RPMI7951 (cell line): Measurements from ENCODE around the gene BAHCC1. TPM values are rescaled to one million over a fixed set of nuclear protein-coding genes. Genes with fewer than 3 reads are reported as not detected.

Experiments
- DNase-seq: peaks from one replicate; pipeline ENCODE4 v3.0.0-alpha.2; 2012; ENCODE audit warnings: low read depth
- total RNA-seq: library from RNA; depleted of rRNA; stranded (reverse); fragments of >200 nt; shearing (Covaris generic); gene quantifications from 2 replicates; pipeline ENCODE4 v1.2.3, GENCODE V29; 2014

BAHCC1 gene
- total RNA-seq, 1 experiment from 2014 or later = 0.36 TPM

GRCh38 chr17:81480140-81481072 is 85.1 kb downstream of the BAHCC1 start:
- DNase-seq = peak; percentile 68

- DNase-seq = peak; percentile 36
These were observed 86.0 kb downstream of the BAHCC1 start for GRCh38 chr17:81481073-81481799.

GRCh38 chr17:81481815-81482505 is 86.7 kb downstream of the BAHCC1 start:
- DNase-seq = no peak

GRCh38 chr17:81482673-81483072 is 87.4 kb downstream of the BAHCC1 start:
- no peak for DNase-seq

GRCh38 chr17:81483085-81483861 is 88.0 kb downstream of the BAHCC1 start:
- DNase-seq = no peak

GRCh38 chr17:81483862-81484194 is 88.6 kb downstream of the BAHCC1 start:
- DNase-seq = no peak

- peak; percentile 67 for DNase-seq
These were observed 89.1 kb downstream of the BAHCC1 start for GRCh38 chr17:81484195-81484979.

- no peak for DNase-seq
These were observed 91.0 kb downstream of the BAHCC1 start for GRCh38 chr17:81486199-81486810.

- no peak for DNase-seq
These were observed 91.8 kb downstream of the BAHCC1 start for GRCh38 chr17:81487089-81487486.

GRCh38 chr17:81487487-81488275 is 92.4 kb downstream of the BAHCC1 start:
- DNase-seq = peak; percentile 26

GRCh38 chr17:81488276-81488860 is 93.1 kb downstream of the BAHCC1 start:
- no peak for DNase-seq

GRCh38 chr17:81489012-81489997 is 94.0 kb downstream of the BAHCC1 start:
- DNase-seq = no peak

- no peak for DNase-seq
These were observed 95.0 kb downstream of the BAHCC1 start for GRCh38 chr17:81489998-81490992.

GRCh38 chr17:81491181-81491581 is 95.9 kb downstream of the BAHCC1 start:
- DNase-seq = no peak

GRCh38 chr17:81491761-81492160 is 96.5 kb downstream of the BAHCC1 start:
- DNase-seq = no peak

- no peak for DNase-seq
These were observed 96.9 kb downstream of the BAHCC1 start for GRCh38 chr17:81492202-81492601.

GRCh38 chr17:81492706-81493105 is 97.4 kb downstream of the BAHCC1 start:
- DNase-seq = no peak
